Stimulated activated CD8-positive, alpha-beta memory T cell treated with anti-CD3 and anti-CD28 coated beads, Interleukin-7, amount 100 ng/mL, for 24 hours (primary cell): ENCODE results near the gene COX8A.
"Not testable (repeated sequence)": the region's sequence is repeated elsewhere in the genome, so short reads cannot be mapped to it uniquely, and the experiment has no call there.

ENCODE experiments used
- DNase-seq: peaks from one replicate; pipeline ENCODE4 v3.0.0-alpha.2; 2020; ENCODE audit warnings: low read depth

The COX8A gene

DNA sequence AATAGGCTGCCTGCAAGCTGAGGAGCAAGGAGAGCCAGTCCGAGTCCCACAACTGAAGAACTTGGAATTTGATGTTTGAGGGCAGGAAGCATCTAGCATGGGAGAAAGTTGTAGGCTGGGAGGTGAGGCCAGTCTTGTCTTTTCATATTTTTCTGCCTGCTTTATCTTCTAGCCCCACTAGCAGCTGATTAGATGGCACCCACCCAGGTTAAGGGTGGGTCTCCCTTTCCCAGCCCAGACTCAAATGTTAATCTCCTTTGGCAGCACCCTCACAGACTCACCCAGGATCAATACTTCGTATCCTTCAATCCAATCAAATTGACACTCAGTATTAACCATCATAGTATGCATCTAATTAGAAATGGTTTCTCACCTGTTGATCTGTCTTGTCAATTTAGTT lies 5.0 kb upstream of the COX8A start:
- no peak for DNase-seq

DNA sequence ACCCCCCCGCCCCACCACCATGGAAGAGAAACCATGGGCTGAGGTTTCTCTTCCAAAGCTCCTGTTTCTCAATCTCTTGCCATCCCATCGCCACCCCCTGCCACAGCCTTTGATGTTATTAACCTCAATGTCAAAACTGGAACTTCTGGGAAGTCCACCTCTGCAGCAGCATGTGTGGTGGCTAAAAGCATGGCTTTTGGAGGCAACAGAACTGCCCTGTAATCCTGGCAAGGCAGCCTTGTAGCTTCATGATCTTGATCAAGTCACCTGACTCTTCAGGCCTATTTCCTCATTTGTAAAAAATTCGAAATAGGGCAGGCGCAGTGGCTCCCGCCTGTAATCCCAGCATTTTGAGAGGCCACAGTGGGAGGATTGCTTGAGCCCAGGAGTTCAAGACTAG lies 3.5 kb upstream of the COX8A start:
- no peak for DNase-seq

DNA sequence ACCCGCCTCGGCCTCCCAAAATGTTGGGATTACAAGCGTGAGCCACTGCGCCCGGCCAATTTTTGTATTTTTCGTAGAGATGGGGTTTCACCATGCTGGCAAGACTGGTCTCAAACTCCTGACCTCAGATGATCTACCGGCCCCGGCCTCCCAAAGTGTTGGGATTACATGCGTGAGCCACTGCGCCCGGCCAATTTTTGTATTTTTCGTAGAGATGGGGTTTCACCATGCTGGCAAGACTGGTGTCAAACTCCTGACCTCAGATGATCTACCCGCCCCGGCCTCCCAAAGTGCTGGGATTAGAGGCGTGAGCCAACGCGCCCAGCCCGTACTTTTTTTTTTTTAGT lies 535 bp upstream of the COX8A start:
- not testable (repeated sequence) for DNase-seq

DNA sequence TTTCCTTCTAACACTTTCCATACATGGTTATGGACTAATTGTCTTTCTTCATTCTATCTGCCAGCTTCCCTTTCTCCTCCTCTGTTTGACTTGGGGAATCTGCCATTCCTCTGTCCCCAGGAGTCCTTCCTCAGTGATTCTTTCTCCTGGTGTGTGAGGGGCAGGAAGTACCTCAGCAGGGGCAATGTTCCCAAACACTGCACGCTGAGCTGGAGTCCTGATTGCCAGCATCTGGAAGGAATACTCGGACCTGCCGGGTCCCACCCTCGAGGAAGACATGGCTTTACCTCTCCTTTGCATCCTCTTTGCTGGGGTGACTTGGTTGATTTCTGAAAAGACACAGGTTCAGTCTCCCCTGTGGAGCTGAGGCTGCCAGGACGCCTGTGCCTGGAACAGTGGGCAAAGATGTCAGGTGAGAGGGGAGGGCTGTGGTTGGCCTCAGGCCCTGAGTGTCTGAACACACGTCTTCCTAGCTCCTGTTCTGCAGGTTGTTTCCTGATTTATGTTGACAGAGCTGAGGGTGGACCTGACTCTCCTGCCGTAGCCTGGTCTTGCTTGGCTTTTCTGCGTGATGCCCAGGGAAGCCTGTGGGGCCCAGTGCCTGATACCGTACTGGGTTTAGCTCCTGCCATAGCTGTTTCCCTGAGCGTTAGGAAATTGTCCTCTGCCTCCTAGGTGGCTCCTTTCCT lies 4.3 kb downstream of the COX8A start:
- no peak for DNase-seq

DNA sequence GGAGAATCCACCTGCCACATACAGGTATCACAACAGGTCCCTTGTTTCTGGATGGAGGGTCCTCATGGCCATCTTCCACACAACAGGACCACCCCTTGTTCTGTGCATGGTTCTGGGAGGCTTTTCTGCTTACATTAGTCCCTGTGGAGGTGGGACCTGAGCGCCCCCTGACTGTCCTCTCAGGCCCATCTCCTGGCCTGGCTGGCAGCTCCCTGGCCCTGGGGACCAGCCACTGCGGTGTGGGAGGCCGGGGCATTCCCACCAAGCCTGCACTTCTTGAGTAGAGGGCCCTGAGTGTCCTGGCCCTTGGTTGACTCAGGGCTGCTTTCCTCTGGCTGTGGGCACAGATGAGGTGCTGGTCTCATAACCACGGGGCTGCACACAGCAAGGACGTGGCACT lies 5.0 kb downstream of the COX8A start:
- no peak for DNase-seq

DNA sequence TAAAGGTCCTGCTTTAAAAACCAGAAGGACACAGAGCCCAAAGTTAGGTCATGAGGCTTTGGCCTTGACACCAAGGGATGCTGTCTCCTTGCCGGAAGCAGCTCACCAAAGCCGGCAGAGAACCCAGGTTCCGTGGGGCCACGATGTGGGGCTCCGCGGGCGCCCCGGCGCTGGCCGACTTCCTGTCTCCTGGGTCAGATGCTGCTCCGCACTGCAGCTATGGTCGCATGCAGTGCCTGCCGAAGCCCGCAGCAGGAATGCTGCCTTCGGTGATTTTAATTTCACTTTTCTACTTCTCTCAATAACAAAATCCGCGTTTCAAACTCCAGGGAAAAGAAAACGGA lies 11.4 kb downstream of the COX8A start:
- peak; percentile 34 for DNase-seq

DNA sequence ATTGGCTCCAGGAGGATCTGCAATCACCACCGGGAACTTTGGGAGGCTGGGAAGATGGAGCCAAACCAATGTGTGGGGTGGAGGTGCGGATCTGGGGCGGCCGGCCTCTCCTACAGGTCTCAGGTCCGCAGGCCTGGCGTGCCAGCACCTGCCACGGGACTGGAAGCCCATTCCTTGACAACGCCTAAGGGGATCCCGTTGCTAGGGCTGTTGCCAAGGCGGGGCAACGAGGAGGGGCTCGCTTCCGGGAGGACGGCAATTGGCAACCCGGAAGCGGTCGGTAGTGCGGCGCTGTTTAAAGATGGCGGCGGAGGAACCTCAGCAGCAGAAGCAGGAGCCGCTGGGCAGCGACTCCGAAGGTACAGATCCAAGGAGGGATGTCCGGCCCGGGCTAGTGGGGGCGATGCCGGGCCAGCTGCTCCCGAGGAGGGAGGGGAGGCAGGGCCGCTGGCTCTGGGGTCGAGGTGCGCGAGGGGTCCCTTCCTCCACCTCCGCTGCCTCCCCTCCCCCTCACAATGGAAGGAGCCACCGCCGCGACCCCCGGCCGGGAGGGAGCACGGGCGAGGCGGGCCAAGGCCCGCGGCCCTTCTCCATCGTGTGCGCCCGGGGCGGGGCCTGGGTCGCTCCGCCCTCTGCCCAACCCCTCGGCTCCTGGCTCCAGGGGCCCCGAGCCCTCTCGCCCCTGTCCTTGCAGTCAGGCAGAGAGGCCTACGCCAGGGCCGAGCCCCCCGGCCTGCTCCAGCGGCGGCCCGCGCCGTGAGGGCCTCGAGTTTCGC lies 11.9 kb downstream of the COX8A start, which contains the start of gene OTUB1:
OTUB1 (plus strand) TSS at position 283 of the 776 bp plus-strand sequence; CDS start at position 302, 19 bp downstream.
- peak; percentile 76 for DNase-seq

DNA sequence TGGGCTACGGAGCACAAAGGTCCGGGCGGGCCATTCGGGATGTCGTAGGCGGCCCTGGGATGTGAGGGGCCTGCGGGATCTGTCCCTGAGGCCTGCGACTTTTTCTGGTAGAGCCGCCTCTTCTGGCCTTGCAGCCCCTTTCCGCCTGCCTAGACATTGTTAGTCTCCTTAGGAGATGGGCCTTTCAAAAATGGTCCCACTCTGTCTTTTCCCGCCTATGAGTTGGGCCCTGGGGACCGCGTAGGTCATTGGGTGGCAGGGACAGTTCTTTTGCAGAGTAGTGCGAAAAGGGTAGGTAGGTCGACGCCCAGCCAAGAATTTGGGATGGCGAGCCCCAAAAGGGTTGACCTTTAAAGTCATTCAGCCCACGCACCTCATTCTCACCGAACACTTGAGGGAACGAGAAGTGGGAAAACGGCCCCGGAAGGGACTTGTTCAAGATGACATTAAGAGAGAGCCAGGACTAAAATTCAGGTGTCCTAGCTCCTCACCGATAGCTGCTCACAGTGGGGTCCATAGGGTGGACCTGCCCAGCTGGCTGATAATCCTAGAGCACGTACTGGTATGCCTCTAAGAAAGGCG lies 12.6 kb downstream of the COX8A start:
- no peak for DNase-seq

DNA sequence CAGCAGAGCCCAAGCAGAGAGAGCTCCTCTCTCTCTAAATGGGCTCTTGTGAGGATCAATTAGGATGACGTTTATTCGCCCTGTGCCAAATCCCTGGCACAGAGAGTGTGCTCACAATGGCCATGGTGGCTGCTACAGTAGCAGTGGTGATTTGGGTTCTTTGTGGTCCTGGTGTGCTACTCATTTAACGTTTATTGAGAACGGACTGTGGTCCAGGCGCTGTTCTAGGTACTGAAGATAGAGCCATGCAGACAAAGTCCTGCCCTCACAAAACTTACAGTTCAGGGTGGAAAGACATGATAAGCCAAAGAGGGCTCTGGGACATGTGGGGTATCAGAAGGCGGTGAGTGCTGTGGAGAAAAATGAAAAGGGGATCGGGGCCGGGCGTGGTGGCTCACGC lies 17.1 kb downstream of the COX8A start:
- no peak for DNase-seq

DNA sequence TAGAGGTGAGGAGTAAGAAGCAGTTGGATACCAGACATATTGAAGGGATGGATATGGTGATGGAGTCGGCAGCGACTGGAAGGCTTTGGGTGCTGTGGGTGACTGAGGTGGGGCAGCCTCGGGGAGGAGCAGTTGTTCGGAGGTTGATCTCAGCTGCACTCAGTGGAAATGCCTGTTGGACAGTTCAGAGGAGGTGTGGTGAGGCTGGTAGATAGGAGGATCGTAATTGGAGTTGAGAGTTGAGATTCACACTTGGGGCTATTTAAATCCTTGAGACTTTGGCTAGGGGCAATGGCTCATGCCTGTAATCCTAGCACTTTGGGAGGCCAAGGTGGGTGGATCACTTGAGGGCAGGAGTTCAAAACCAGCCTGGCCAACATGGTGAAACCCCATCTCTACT lies 18.7 kb downstream of the COX8A start:
- DNase-seq: no peak

DNA sequence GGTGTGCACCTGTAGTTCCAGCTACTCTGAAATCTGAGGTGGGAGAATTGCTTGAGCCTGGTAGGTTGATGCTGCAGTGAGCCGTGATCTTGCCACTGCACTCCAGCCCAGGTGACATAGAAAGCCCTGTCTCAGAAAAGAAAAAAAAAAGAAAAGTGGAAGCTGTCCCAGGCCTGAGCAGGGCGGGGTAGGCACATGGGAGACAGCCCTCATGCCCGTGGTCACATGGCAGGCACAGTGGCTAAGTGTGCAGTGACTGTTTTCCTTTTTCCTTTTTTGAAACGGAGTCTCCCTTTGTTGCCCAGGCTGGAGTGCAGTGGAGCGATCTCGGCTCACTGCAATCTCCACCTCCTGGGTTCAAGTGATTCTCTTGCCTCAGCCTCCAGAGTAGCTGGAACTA lies 19.6 kb downstream of the COX8A start:
- DNase-seq: no peak

DNA sequence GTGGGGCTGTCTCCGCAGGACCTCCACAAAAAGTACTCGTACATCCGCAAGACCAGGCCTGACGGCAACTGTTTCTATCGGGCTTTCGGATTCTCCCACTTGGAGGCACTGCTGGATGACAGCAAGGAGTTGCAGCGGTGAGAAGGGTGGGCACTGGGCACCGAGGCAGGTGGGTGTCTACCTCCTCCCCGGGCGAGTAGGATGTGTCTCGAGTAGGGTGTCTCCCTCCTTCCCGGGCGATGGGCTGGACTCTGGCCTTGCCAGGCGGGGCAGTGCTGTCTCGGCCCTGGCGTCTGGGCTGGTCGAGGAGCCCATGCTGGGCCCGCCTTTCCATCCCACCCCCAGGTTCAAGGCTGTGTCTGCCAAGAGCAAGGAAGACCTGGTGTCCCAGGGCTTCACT lies 22.1 kb downstream of the COX8A start:
- DNase-seq: no peak

DNA sequence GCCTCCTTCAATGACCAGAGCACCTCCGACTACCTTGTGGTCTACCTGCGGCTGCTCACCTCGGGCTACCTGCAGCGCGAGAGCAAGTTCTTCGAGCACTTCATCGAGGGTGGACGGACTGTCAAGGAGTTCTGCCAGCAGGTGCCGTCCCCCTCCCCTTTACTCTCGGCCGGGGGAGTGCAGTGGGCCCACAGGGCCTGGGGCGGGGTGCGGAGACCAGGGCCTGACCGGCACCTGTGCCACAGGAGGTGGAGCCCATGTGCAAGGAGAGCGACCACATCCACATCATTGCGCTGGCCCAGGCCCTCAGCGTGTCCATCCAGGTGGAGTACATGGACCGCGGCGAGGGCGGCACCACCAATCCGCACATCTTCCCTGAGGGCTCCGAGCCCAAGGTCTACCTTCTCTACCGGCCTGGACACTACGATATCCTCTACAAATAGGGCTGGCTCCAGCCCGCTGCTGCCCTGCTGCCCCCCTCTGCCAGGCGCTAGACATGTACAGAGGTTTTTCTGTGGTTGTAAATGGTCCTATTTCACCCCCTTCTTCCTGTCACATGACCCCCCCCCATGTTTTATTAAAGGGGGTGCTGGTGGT lies 22.8 kb downstream of the COX8A start:
- DNase-seq: no peak

DNA sequence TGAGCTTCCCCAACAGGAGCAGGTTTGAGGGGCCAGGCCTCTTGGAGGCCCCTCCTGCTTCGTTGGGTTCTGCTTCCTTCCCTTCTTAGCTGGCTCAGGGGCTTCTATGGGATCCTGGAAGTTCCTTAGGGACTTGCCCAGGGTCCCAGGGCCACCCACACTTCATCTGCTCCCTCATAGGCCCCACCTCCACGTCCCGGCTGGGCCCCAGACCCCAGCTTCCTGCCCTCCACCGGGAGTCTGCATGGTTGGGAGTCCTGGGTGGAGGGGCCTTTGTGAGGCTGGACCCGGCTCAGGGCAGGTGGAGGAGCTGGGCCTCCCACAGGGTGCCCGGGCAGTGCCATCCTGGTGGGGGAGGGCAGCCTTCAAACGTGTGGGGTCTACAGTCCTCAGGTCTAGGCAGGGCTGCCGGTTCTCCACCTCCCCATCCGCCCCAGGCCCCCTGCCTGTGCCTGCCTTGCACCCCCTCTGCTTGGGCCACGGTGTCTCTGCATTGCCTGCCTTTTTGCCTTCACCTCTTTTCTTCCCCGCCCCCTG lies 23.4 kb downstream of the COX8A start:
- DNase-seq: no peak

DNA sequence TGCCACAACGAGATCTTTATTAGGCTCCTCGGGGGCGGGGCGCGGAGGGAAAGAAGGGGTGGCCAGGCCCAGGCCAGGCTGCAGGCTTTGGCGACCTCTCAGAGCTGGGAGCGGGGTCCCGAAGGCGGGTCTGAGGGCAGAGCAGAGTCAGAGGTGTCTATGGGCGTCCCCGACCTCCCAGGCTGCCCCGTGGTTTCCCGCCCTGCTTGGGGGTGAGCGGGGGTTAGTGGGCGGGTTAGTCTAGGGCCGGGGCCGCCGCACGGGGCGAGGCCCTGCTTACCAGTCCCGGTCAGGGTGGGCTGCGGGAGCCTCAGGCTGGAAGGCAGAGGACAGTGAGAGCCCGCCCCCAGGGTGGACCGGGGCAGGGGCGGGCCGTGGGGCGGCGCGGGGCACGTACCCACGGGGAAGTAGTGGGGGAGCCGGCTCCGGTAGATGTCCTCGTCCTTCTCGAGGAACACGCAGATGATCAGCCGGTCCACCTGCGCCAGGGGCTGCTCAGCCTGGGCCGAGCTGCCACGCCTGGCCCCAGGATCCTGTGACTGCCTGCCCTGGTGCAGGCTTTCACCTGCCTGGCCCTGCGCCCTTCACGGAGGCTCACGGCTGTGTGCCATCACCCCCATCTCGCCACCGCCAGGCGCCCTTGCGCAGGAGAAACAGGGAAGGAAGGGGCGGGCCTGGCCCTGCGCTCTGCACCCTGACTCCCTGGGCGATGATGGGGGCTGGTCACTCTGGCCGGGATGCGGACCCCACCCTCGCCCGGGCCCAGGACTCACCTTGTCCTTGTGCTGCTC lies 24.3 kb downstream of the COX8A start:
- no peak for DNase-seq

DNA sequence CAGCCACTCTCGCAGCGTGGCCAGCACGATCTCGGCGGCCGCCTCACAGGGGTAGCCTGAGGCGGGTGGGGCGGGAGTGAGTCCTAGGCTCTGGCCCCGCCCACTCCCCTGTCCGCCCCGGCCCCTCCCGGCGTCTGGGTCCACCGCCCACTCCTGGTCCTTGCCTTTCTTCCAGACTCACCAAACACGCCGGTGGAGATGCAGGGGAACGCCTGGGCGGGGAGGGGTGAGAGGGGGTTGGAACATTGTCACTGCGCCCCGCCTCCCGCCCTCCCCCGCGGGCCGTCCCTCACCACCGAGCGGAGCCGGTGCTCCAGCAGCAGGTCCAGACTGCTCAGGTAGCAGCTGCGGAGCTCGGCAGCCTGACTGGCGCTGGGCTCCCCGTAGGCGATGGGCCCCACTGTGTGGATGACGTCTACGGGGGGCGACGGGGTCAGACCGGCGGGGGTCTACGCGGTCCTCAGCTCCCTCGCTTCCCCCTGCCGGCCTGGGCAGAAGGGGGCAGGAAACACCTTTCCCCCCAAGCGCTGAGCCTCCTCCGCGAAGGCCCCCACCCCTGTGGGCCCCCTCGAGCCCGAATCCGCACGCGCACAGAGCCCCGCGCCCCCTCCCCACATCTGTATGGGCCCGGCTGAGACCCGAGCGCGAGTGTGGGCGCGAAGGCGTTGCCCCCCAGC lies 25.1 kb downstream of the COX8A start:
- peak; percentile 34 for DNase-seq

DNA sequence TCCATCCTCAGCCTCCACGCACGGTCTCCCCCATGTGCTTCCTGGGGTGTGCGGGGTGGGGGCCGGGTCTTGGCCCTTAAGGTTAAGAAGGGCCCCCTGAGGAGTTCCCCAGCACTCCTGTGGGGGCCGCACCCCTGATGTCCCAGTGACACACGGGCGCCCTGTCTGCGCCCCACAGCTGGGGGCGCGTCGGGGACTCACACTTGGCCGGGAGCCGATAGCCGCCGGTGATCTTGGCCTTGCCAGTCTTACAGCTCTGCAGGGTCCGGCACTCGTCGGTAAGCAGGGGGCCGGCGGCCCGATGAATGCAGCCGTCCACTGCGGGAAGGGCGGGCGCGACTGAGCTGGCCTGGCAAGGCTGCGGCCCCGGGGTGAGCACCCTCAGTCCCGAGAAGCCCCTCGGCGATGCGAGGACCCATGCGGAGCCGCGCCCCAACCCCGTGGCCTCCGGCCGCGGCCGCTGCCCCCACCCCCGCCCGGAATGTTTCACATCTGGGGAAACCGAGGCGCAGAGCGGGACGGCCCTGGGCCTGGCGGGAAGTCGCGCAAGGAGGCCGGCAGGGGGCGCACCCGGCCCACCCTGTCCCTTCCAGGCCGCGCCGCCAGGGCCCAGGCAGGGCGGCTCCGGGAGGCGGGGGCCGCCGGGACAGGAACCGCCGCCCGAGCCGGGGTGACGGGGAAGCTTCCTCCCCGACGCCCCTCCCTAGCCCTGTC lies 25.8 kb downstream of the COX8A start:
- DNase-seq: peak; percentile 21

DNA sequence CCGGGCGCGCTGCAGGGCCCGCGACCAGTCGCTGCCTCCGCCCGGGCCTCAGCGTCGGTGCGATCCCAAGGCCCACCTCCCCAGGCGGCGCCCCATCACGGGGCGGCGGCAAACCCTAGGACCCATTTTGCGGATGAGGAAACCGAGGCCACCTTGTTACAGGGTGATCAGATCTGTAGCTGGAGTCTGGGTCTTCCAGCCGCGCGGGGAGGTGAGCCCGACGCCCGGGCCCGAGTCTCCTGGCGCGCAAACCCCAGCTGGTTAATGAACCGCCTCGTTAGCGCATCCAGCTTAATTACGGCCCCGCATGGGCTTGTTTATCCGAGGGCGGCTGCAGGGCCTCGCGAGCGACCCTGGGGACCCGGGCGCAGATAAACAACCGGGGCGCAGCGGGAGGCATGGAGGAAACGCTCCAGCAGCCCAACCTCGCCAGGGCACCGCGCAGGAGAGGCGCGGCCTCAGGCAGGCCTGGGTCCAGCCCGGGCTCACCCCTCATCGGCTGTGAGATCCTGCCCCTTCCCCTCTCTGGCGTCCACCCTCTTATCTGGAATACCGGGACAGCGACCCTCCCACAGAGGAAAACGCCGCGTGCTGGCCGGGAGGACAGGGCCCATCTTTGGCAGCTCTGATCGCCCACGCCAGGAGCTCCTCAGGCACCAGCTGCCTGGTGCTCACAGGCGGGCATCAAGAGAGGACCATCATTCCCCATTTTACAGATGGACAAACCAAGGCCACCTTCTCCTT lies 26.5 kb downstream of the COX8A start:
- no peak for DNase-seq

DNA sequence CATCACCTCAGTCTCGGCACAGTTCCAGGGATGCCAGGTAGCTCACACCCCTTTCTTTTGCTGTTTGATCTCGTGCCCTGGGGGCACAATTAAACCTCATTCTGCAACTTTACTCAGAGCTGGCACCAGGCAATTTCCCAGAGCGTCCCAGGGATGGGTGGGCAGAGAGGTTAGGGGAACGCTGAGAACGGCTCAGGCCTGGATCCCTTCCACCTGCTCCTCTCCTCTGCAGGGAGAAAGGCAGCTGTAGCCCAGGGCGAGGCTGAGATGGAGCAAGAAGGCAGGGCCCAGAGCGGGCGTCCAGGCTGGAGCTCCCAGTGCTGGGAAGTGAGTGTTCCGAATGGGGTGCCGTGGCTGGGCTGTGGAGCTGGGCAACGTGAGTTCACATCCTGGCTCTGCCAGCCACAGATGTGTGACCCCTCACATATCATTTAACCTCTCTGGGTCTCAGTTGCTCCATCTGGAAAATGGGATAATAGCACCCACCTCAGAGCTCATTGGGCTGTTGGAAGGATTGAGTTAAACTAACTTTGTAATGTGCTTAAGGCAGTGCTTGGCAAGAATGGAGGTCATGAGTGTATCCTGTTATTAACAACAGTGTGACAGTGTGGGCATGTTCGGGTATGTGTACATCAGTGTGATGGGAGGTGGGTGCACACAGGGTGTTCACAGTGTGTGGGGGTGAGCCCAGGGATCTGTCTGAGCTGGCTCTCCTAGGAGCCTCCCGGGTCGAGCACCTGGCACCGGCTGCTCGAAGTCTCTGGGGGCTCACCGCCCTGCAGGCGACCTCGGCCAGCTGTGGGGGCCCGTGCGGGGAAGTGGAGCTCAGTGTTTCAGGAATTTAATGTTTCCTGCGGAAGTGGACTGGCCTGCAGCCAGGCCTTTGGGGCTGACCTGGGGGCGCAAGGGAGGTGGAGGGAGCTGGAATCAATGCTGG lies 27.3 kb downstream of the COX8A start:
- DNase-seq: no peak
